Measurements from ENCODE around the gene C19orf25. TPM values are rescaled to one million over a fixed set of nuclear protein-coding genes. Genes with fewer than 3 reads are reported as not detected.

Gene C19orf25
- total RNA-seq, 1 experiment from 2014 or later: 35.0 TPM

GRCh38 chr19:1473085-1473851 is 5.7 kb downstream of the C19orf25 start:
- TF ChIP-seq EZH2 (IDR thresholded peaks at IDR 0.05; ENCODE audit: borderline replicate concordance, low read depth, low read length, poor library complexity, severe bottlenecking): no peak
- no peak for TF ChIP-seq CTCF (conservative IDR thresholded peaks at IDR 0.05; ENCODE audit: low read depth, low read length)
- ChIA-PET CTCF (interaction anchor here (0.6 to 0.7 kb wide), 2 partner anchors 11 to 951 kb away, joined by 3 to 4 read pairs; no protein-coding TSS in a partner anchor), POLR2A (ENCODE audit: low non-redundant PET) (interaction anchor here (0.6 kb wide), 1 partner anchor 18 kb away, joined by 10 read pairs; no protein-coding TSS in a partner anchor)
- DNase-seq (ENCODE audit: low spot score): no peak
- intact Hi-C loops (cut with micrococcal nuclease; ENCODE audit: unreplicated experiment): no loop called here
- no peaks in the 10 kb centered on the region for H3K9me3 ChIP-seq (ENCODE audit: low read depth, low read length, poor library complexity, severe bottlenecking)
- H3K4me1 ChIP-seq (ENCODE audit: insufficient read depth, low read length, poor library complexity, severe bottlenecking): peaks cover 25% of the 10 kb centered on the region
- BruUV-seq (replicated peaks): no TSS peak
- H3K27ac ChIP-seq (ENCODE audit: low read depth, low read length, poor library complexity, severe bottlenecking): no peak overlapping the region
- H3K36me3 ChIP-seq (ENCODE audit: insufficient read depth, low read length, poor library complexity, severe bottlenecking): peaks cover 4% of the 10 kb centered on the region
- no peak overlapping the region for H3K4me3 ChIP-seq (ENCODE audit: low read depth, low read length, poor library complexity, severe bottlenecking)
- H3K27me3 ChIP-seq (replicated peaks; ENCODE audit: insufficient read depth, low read depth, low read length, poor library complexity): peaks cover 39% of the 10 kb centered on the region

- peaks cover 47% of the 10 kb centered on the region for H3K27me3 ChIP-seq (replicated peaks; ENCODE audit: insufficient read depth, low read depth, low read length, poor library complexity)
- H3K9me3 ChIP-seq (ENCODE audit: low read depth, low read length, poor library complexity, severe bottlenecking): no peaks in the 10 kb centered on the region
- ChIA-PET CTCF (interaction anchor here (1.2 kb wide), 1 partner anchor 27 kb away, joined by 3 read pairs; no protein-coding TSS in a partner anchor), POLR2A (ENCODE audit: low non-redundant PET) (interaction anchor here (0.6 kb wide), 1 partner anchor 17 kb away, joined by 10 read pairs; no protein-coding TSS in a partner anchor)
- H3K4me1 ChIP-seq (ENCODE audit: insufficient read depth, low read length, poor library complexity, severe bottlenecking): peaks cover 27% of the 10 kb centered on the region
- no peak overlapping the region for H3K27ac ChIP-seq (ENCODE audit: low read depth, low read length, poor library complexity, severe bottlenecking)
- DNase-seq (ENCODE audit: low spot score): no peak
- TF ChIP-seq EZH2 (IDR thresholded peaks at IDR 0.05; ENCODE audit: borderline replicate concordance, low read depth, low read length, poor library complexity, severe bottlenecking) (no peak), CTCF (conservative IDR thresholded peaks at IDR 0.05; ENCODE audit: low read depth, low read length) (no peak)
- no peak overlapping the region for H3K4me3 ChIP-seq (ENCODE audit: low read depth, low read length, poor library complexity, severe bottlenecking)
- BruUV-seq (replicated peaks): no TSS peak
- peaks cover 3% of the 10 kb centered on the region for H3K36me3 ChIP-seq (ENCODE audit: insufficient read depth, low read length, poor library complexity, severe bottlenecking)
- intact Hi-C loops (cut with micrococcal nuclease; ENCODE audit: unreplicated experiment): no loop called here
Measured at GRCh38 chr19:1472231-1473084, 6.6 kb downstream of the C19orf25 start.

GRCh38 chr19:1471515-1472160 is 7.4 kb downstream of the C19orf25 start:
- peaks cover 24% of the 10 kb centered on the region for H3K4me1 ChIP-seq (ENCODE audit: insufficient read depth, low read length, poor library complexity, severe bottlenecking)
- no TSS peak for BruUV-seq (replicated peaks)
- no peak overlapping the region for H3K27ac ChIP-seq (ENCODE audit: low read depth, low read length, poor library complexity, severe bottlenecking)
- no peak overlapping the region for H3K4me3 ChIP-seq (ENCODE audit: low read depth, low read length, poor library complexity, severe bottlenecking)
- no peak for TF ChIP-seq EZH2 (IDR thresholded peaks at IDR 0.05; ENCODE audit: borderline replicate concordance, low read depth, low read length, poor library complexity, severe bottlenecking)
- peak; percentile 37; the same call in 1 of the 2 replicates for TF ChIP-seq CTCF (conservative IDR thresholded peaks at IDR 0.05; ENCODE audit: low read depth, low read length)
- H3K36me3 ChIP-seq (ENCODE audit: insufficient read depth, low read length, poor library complexity, severe bottlenecking): no peaks in the 10 kb centered on the region
- ChIA-PET CTCF (interaction anchor here (0.6 to 1.2 kb wide), 3 partner anchors 9 to 686 kb away, joined by 3 to 9 read pairs (median 7); no protein-coding TSS in a partner anchor), POLR2A (ENCODE audit: low non-redundant PET) (interaction anchor here (0.6 kb wide), 1 partner anchor 27 kb away, joined by 9 read pairs; no protein-coding TSS in a partner anchor)
- H3K9me3 ChIP-seq (ENCODE audit: low read depth, low read length, poor library complexity, severe bottlenecking): no peaks in the 10 kb centered on the region
- intact Hi-C loops (cut with micrococcal nuclease; ENCODE audit: unreplicated experiment): no loop called here
- peak; percentile 56 for DNase-seq (ENCODE audit: low spot score)
- peaks cover 56% of the 10 kb centered on the region for H3K27me3 ChIP-seq (replicated peaks; ENCODE audit: insufficient read depth, low read depth, low read length, poor library complexity)
